ENCODE data around the gene AMD1.

The AMD1 gene

GRCh38 chr6:110873981-110874879, at the start of gene AMD1:
Gene AMD1 (plus strand): TSS chr6:110874785. CDS start chr6:110875106, 321 bp downstream.
- peak; percentile 43; the same call in 1 of the 2 replicates for TF ChIP-seq EGR1 (IDR thresholded peaks at IDR 0.05)
- no peak; the same call in 1 of the 2 replicates for TF ChIP-seq NFIC (IDR thresholded peaks at IDR 0.05)
- peak; percentile 96 for TF ChIP-seq TAF1 (IDR thresholded peaks at IDR 0.05; ENCODE audit: low read depth)
- TF ChIP-seq REST (IDR thresholded peaks at IDR 0.05; ENCODE audit: low read depth) = 0 out of 2 replicates have a peak, but pooled peaks have one; percentile 14
- TF ChIP-seq MAX (IDR thresholded peaks at IDR 0.05) = peak; percentile 72
- 0 out of 2 replicates have a peak, but pooled peaks have one; percentile 15 for TF ChIP-seq ZBTB7A (IDR thresholded peaks at IDR 0.05; ENCODE audit: low read depth)
- peak; percentile 5; the same call in 1 of the 2 replicates for TF ChIP-seq TEAD4 (IDR thresholded peaks at IDR 0.05)
- peak; percentile 98 for TF ChIP-seq YY1 (IDR thresholded peaks at IDR 0.05; ENCODE audit: low read depth)
- no peak for TF ChIP-seq EP300 (IDR thresholded peaks at IDR 0.05; ENCODE audit: borderline replicate concordance)
- peak; percentile 90 for TF ChIP-seq CREB1 (IDR thresholded peaks at IDR 0.05; ENCODE audit: low read depth)

- TF ChIP-seq EGR1 (IDR thresholded peaks at IDR 0.05) = no peak
- TF ChIP-seq REST (IDR thresholded peaks at IDR 0.05; ENCODE audit: low read depth) = no peak
- TF ChIP-seq MAX (IDR thresholded peaks at IDR 0.05) = no peak
- no peak for TF ChIP-seq NFIC (IDR thresholded peaks at IDR 0.05)
- no peak for TF ChIP-seq EP300 (IDR thresholded peaks at IDR 0.05; ENCODE audit: borderline replicate concordance)
- TF ChIP-seq FOXM1 (IDR thresholded peaks at IDR 0.05; ENCODE audit: borderline replicate concordance, low read depth) = no peak
- no peak for TF ChIP-seq RAD21 (IDR thresholded peaks at IDR 0.05; ENCODE audit: low read depth)
- no peak for TF ChIP-seq ZBTB7A (IDR thresholded peaks at IDR 0.05; ENCODE audit: low read depth)
- TF ChIP-seq TEAD4 (IDR thresholded peaks at IDR 0.05) = no peak
- TF ChIP-seq CEBPB (IDR thresholded peaks at IDR 0.05) = no peak
Measured at GRCh38 chr6:110826236-110827129, 48.1 kb upstream of the AMD1 start.

- TF ChIP-seq ZBTB7A (IDR thresholded peaks at IDR 0.05; ENCODE audit: low read depth) (no peak), TCF12 (IDR thresholded peaks at IDR 0.05; ENCODE audit: low read depth) (no peak), TAF1 (IDR thresholded peaks at IDR 0.05; ENCODE audit: low read depth) (no peak), RAD21 (IDR thresholded peaks at IDR 0.05; ENCODE audit: low read depth) (no peak), CEBPB (IDR thresholded peaks at IDR 0.05) (no peak), NFIC (IDR thresholded peaks at IDR 0.05) (no peak), EGR1 (IDR thresholded peaks at IDR 0.05) (no peak), REST (IDR thresholded peaks at IDR 0.05; ENCODE audit: low read depth) (no peak), MAX (IDR thresholded peaks at IDR 0.05) (no peak), USF1 (IDR thresholded peaks at IDR 0.05) (no peak), YY1 (IDR thresholded peaks at IDR 0.05; ENCODE audit: low read depth) (no peak), EP300 (IDR thresholded peaks at IDR 0.05; ENCODE audit: borderline replicate concordance) (no peak), FOXM1 (IDR thresholded peaks at IDR 0.05; ENCODE audit: borderline replicate concordance, low read depth) (no peak)
Measured at GRCh38 chr6:110828396-110828795, 46.2 kb upstream of the AMD1 start.
